Breast epithelium (tissue), 4 donors: ENCODE results near the gene ABHD5. TPM values are rescaled to one million over a fixed set of nuclear protein-coding genes. Genes with fewer than 3 reads are reported as not detected.

Source experiments
- DNase-seq, 2 donors: peaks; one replicate each; pipeline ENCODE4 v3.0.0-alpha.2; 2019; ENCODE audit warnings: low spot score in 2 of 2
- H3K27ac ChIP-seq, 2 donors: fragments of 200-600 bp; sonication (generic) in 1 of 2; one replicate each; pipeline ENCODE4 v1.5.1; 2016 to 2019; ENCODE audit warnings: mild to moderate bottlenecking in 1 of 2
- H3K27me3 ChIP-seq, 2 donors: fragments of 200-600 bp; sonication (generic) in 1 of 2; one replicate each; pipeline versions ENCODE4 v1.5.1 to v1.6.0; 2017 to 2019; ENCODE audit warnings: control low read depth in 1 of 2, mild to moderate bottlenecking in 1 of 2
- H3K36me3 ChIP-seq: fragments of 200-600 bp; one replicate; pipeline ENCODE4 v1.5.1; 2019
- H3K4me1 ChIP-seq, 2 donors: fragments of 200-600 bp; sonication (generic); one replicate each; pipeline ENCODE4 v1.5.1; 2016 to 2019; ENCODE audit warnings: control low read depth in 1 of 2
- H3K4me3 ChIP-seq, 3 donors: fragments of 200-600 bp; sonication (generic); 1 replicate in 2 of 3; 2 replicates in 1 of 3; pipeline ENCODE4 v1.5.1; 2016 to 2019; ENCODE audit warnings: mild to moderate bottlenecking in 3 of 3, moderate library complexity in 2 of 3
- H3K9me3 ChIP-seq, 2 donors: fragments of 200-600 bp; sonication (generic) in 1 of 2; one replicate each; pipeline ENCODE4 v1.5.1; 2016 to 2019; ENCODE audit warnings: control low read depth in 1 of 2
- CTCF ChIP-seq, 3 donors: fragments of 450-650 bp; IDR thresholded peaks; one replicate each; pipeline ENCODE4 v1.5.1; 2016 to 2017; ENCODE audit warnings: antibody characterized with exemption in 3 of 3, mild to moderate bottlenecking in 3 of 3, moderate library complexity in 3 of 3
- POLR2A ChIP-seq: fragments of 450-650 bp; IDR thresholded peaks from one replicate; pipeline ENCODE4 v1.6.1; 2016; ENCODE audit warnings: antibody characterized with exemption, mild to moderate bottlenecking, moderate library complexity
- POLR2AphosphoS5 ChIP-seq, 3 donors: sonication (generic); formaldehyde crosslinking; IDR thresholded peaks; one replicate each; pipeline ENCODE4 v1.6.1; 2017; ENCODE audit warnings: antibody characterized with exemption in 3 of 3
- intact Hi-C: fragments of 100-400 bp; cut with DNase I; formaldehyde crosslinking; loops from one replicate; pipeline ENCODE4 v1.15.1; 2023; ENCODE audit warnings: low total_unique reads
- total RNA-seq, 3 donors: library from RNA; depleted of rRNA; stranded (reverse); fragments of >200 nt; gene quantifications; one replicate each; pipeline ENCODE4 v1.1.0, GENCODE V29; 2016

Gene ABHD5
- total RNA-seq, 3 donors from 2014 or later = 40.0 to 99.9 (median 47.9) TPM

- peak overlapping the region; percentile 49 to 66 for H3K27ac ChIP-seq
- peak in 1 of 2 donors; percentile 44 for DNase-seq
- H3K9me3 ChIP-seq = no peaks in the 10 kb centered on the region
- no peaks in the 10 kb centered on the region for H3K27me3 ChIP-seq
- intact Hi-C loops = no loop called here
- H3K36me3 ChIP-seq = no peaks in the 10 kb centered on the region
- H3K4me3 ChIP-seq = no peak overlapping the region
- no peaks in the 10 kb centered on the region for H3K4me1 ChIP-seq
- TF ChIP-seq POLR2A (no peak), CTCF (IDR thresholded peaks at IDR 0.05) (no peak), POLR2AphosphoS5 (IDR thresholded peaks at IDR 0.05) (peak in 1 of 3 donors; percentile 27)
These were observed 16.5 kb downstream of the ABHD5 start for GRCh38 chr3:43707266-43707665.

DNA sequence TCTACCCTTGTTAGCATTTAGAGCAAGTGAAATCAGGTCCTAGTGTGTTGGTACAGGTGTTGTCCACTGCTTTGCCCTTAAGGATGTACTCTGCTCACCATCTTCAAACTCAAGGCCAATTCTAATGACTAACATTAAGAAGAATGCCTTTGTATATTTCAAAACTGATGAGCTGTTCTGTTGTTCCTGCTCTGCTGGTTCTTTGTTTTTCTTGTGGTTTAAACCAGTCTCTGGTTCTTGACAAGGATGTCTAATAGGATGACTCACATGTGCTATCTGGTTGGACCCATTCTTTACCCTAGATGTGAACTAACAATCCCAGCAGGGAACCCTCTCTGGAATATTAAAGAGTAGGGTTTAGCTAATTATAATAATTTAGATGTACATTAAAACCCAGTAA lies 17.3 kb downstream of the ABHD5 start:
- TF ChIP-seq POLR2A (no peak), POLR2AphosphoS5 (IDR thresholded peaks at IDR 0.05) (peak in 1 of 3 donors; percentile 19), CTCF (IDR thresholded peaks at IDR 0.05) (no peak)
- H3K36me3 ChIP-seq = no peaks in the 10 kb centered on the region
- H3K9me3 ChIP-seq = no peaks in the 10 kb centered on the region
- DNase-seq = no peak
- intact Hi-C loops = loop anchor here (1.0 kb wide), 1 partner anchor 45 kb away; no protein-coding TSS in a partner anchor
- H3K4me1 ChIP-seq = no peaks in the 10 kb centered on the region
- peak overlapping the region; percentile 49 to 66 for H3K27ac ChIP-seq
- H3K27me3 ChIP-seq = no peaks in the 10 kb centered on the region
- no peak overlapping the region for H3K4me3 ChIP-seq

DNA sequence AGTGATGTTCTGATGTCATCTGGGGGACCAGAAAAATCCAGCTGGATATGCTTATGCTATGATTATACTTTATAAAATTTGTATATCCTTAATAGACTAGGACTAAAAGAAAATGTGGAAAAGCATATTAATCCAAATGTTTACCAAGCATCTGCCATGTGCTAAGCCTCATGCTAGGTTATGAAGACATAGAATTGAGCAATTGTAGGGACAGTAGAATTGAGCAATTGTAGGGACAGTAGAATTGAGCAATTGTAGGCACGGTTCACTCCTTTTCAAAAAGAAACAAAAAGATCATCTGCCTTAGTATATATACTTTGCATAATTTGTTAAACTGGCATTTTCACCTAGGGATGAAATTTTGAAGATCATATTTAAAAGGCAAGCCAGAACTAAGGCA lies 18.3 kb downstream of the ABHD5 start:
- intact Hi-C loops = no loop called here
- H3K36me3 ChIP-seq = no peaks in the 10 kb centered on the region
- H3K4me1 ChIP-seq = no peaks in the 10 kb centered on the region
- TF ChIP-seq POLR2A (no peak), POLR2AphosphoS5 (IDR thresholded peaks at IDR 0.05) (peak in 2 of 3 donors; percentile 60 to 76), CTCF (IDR thresholded peaks at IDR 0.05) (no peak)
- no peaks in the 10 kb centered on the region for H3K27me3 ChIP-seq
- no peak overlapping the region for H3K27ac ChIP-seq
- no peak overlapping the region for H3K4me3 ChIP-seq
- DNase-seq = no peak
- H3K9me3 ChIP-seq = no peaks in the 10 kb centered on the region

DNA sequence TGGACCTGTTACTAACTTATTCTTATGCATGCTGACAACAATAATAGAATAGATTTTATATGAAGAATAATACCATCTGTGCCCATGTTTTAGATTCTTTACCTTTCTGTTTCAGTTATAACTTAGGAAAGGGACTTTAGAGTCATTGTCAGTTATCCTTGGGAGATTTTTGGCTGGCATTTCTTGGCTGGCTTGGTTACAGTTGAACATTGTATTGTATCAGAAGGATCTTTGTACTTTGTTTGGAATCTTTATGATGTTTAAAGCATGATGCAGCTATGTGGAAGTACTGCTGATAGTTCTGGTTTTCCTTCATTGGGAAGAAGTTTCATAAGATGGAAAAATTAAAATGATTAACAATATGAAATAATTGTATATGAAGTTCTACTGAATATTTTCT lies 19.9 kb downstream of the ABHD5 start:
- H3K27me3 ChIP-seq = no peaks in the 10 kb centered on the region
- H3K4me3 ChIP-seq = no peak overlapping the region
- no peaks in the 10 kb centered on the region for H3K9me3 ChIP-seq
- intact Hi-C loops = no loop called here
- TF ChIP-seq CTCF (IDR thresholded peaks at IDR 0.05) (no peak), POLR2AphosphoS5 (IDR thresholded peaks at IDR 0.05) (no peak), POLR2A (no peak)
- no peaks in the 10 kb centered on the region for H3K36me3 ChIP-seq
- DNase-seq = no peak
- H3K4me1 ChIP-seq = no peaks in the 10 kb centered on the region
- no peak overlapping the region for H3K27ac ChIP-seq

GRCh38 chr3:43718296-43718695 lies 27.6 kb downstream of the ABHD5 start:
- no peaks in the 10 kb centered on the region for H3K27me3 ChIP-seq
- H3K9me3 ChIP-seq = no peaks in the 10 kb centered on the region
- no peak overlapping the region for H3K4me3 ChIP-seq
- TF ChIP-seq POLR2A (no peak), POLR2AphosphoS5 (IDR thresholded peaks at IDR 0.05) (no peak), CTCF (IDR thresholded peaks at IDR 0.05) (no peak)
- no peak overlapping the region for H3K27ac ChIP-seq
- H3K36me3 ChIP-seq = peaks cover 9% of the 10 kb centered on the region
- intact Hi-C loops = no loop called here
- H3K4me1 ChIP-seq = no peaks in the 10 kb centered on the region
- no peak for DNase-seq
